ENCODE data around the gene C2CD4D. TPM values are rescaled to one million over a fixed set of nuclear protein-coding genes. Genes with fewer than 3 reads are reported as not detected.
A peak's percentile ranks its signal among the peaks of the same experiment; 100 is the strongest.

Gene C2CD4D
- total and polyA plus RNA-seq, 7 donors, result 0.47 TPM; not detected in 6

- 72 to 84% (median 82%) methylated on average over 2 of the region's 2 CpGs for WGBS, 3 donors
- Histone ChIP-seq H3K36me3 (ENCODE audit: insufficient read depth in 1 of 2, low read depth in 1 of 2) (no peaks in the 10 kb centered on the region), H3K27ac (no peak overlapping the region), H3K4me3 (no peak overlapping the region), H3K4me1 (no peaks in the 10 kb centered on the region), H3K27me3 (ENCODE audit: insufficient read depth in 3 of 3, low read length in 2 of 3) (peaks cover 0 to 28% (median 10%) of the 10 kb centered on the region in 3 donors), H3K9me3 (no peaks in the 10 kb centered on the region)
- no peak for DNase-seq
- TF ChIP-seq, protein P1, sequence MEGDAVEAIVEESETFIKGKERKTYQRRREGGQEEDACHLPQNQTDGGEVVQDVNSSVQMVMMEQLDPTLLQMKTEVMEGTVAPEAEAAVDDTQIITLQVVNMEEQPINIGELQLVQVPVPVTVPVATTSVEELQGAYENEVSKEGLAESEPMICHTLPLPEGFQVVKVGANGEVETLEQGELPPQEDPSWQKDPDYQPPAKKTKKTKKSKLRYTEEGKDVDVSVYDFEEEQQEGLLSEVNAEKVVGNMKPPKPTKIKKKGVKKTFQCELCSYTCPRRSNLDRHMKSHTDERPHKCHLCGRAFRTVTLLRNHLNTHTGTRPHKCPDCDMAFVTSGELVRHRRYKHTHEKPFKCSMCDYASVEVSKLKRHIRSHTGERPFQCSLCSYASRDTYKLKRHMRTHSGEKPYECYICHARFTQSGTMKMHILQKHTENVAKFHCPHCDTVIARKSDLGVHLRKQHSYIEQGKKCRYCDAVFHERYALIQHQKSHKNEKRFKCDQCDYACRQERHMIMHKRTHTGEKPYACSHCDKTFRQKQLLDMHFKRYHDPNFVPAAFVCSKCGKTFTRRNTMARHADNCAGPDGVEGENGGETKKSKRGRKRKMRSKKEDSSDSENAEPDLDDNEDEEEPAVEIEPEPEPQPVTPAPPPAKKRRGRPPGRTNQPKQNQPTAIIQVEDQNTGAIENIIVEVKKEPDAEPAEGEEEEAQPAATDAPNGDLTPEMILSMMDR (IDR thresholded peaks at IDR 0.05), result no peak
- no peak for ATAC-seq
- intact Hi-C loops (cut with DNase I), result no loop called here
Measured at GRCh38 chr1:151843398-151843797, 3.8 kb upstream of the C2CD4D start.

- intact Hi-C loops (cut with DNase I), result no loop called here
Measured at GRCh38 chr1:151841141-151841540, 1.5 kb upstream of the C2CD4D start.

DNA sequence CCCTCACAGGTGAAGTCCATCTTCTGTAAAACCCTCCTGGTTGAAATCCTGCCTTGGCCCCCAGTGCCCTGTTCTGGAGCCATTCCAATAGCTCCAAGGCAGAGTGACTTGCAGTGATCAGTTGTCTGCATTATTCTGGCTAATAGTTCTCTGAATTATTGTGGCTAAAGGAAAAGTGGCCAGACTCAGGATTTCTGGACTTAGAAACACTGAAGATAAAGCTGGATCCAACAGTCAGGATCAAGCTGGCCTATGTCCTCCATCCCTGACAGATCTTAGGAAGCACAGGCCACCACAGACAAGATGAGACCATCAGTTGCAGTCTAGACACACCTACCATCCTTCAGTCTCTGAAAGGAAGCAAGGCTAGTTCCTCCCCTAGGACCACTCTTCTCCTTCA is 801 bp upstream of the C2CD4D start:
- H3K27me3 ChIP-seq (ENCODE audit: insufficient read depth in 3 of 3, low read length in 2 of 3), result peaks cover 0 to 28% (median 17%) of the 10 kb centered on the region in 3 donors
- no peak overlapping the region for H3K27ac ChIP-seq
- DNase-seq (no peak), ATAC-seq (no peak)
- no peaks in the 10 kb centered on the region for H3K36me3 ChIP-seq (ENCODE audit: insufficient read depth in 1 of 2, low read depth in 1 of 2)
- H3K4me1 ChIP-seq, result no peaks in the 10 kb centered on the region
- intact Hi-C loops (cut with DNase I), result no loop called here
- no peaks in the 10 kb centered on the region for H3K9me3 ChIP-seq
- H3K4me3 ChIP-seq, result no peak overlapping the region
- TF ChIP-seq, protein P1 (IDR thresholded peaks at IDR 0.05), result no peak

More at GRCh38 chr1:151841141-151841540, 1.5 kb upstream of the C2CD4D start:
- no peaks in the 10 kb centered on the region for H3K4me1 ChIP-seq
- DNase-seq (no peak), ATAC-seq (no peak)
- WGBS, 3 donors, result 81 to 84% (median 83%) methylated on average over 2 of the region's 2 CpGs
- TF ChIP-seq, protein P1 (IDR thresholded peaks at IDR 0.05), result no peak
- H3K4me3 ChIP-seq, result no peak overlapping the region
- no peaks in the 10 kb centered on the region for H3K36me3 ChIP-seq (ENCODE audit: insufficient read depth in 1 of 2, low read depth in 1 of 2)
- H3K27me3 ChIP-seq (ENCODE audit: insufficient read depth in 3 of 3, low read length in 2 of 3), result peaks cover 0 to 28% (median 17%) of the 10 kb centered on the region in 3 donors
- H3K27ac ChIP-seq, result no peak overlapping the region
- no peaks in the 10 kb centered on the region for H3K9me3 ChIP-seq

- no peak overlapping the region for H3K27ac ChIP-seq
- WGBS, 3 donors, result 28 to 54% (median 46%) methylated on average over 16 of the region's 16 CpGs
- ATAC-seq, result no peak
- peaks cover 0 to 28% (median 17%) of the 10 kb centered on the region in 3 donors for H3K27me3 ChIP-seq (ENCODE audit: insufficient read depth in 3 of 3, low read length in 2 of 3)
- H3K4me1 ChIP-seq, result no peaks in the 10 kb centered on the region
- TF ChIP-seq, protein P1 (IDR thresholded peaks at IDR 0.05), result no peak
- no peaks in the 10 kb centered on the region for H3K36me3 ChIP-seq (ENCODE audit: insufficient read depth in 1 of 2, low read depth in 1 of 2)
- H3K4me3 ChIP-seq, result peak overlapping the region; percentile 70
- intact Hi-C loops (cut with DNase I), result loop anchor here (5.0 to 10.0 kb wide), 8 partner anchors 47 to 374 kb away; partner anchors contain the start of genes MRPL9 (in 2 of the 2), TDRKH (in 1 of the 2) and TUFT1 (in 1 of the 2)
- H3K9me3 ChIP-seq, result no peaks in the 10 kb centered on the region
- no peak for DNase-seq
Measured at GRCh38 chr1:151839082-151839412, 573 bp downstream of the C2CD4D start.

All from psoas muscle (tissue), 8 donors.